DMS 273 (cell line): Measurements from ENCODE around the gene HKDC1.
"Not testable (repeated sequence)": the region's sequence is repeated elsewhere in the genome, so short reads cannot be mapped to it uniquely, and the experiment has no call there.

ENCODE experiments used
- DNase-seq: peaks from one replicate; lab custom pipeline; 2025; ENCODE audit not compliant: unreplicated experiment; lab: John Stamatoyannopoulos, UW

HKDC1 gene, protein sequence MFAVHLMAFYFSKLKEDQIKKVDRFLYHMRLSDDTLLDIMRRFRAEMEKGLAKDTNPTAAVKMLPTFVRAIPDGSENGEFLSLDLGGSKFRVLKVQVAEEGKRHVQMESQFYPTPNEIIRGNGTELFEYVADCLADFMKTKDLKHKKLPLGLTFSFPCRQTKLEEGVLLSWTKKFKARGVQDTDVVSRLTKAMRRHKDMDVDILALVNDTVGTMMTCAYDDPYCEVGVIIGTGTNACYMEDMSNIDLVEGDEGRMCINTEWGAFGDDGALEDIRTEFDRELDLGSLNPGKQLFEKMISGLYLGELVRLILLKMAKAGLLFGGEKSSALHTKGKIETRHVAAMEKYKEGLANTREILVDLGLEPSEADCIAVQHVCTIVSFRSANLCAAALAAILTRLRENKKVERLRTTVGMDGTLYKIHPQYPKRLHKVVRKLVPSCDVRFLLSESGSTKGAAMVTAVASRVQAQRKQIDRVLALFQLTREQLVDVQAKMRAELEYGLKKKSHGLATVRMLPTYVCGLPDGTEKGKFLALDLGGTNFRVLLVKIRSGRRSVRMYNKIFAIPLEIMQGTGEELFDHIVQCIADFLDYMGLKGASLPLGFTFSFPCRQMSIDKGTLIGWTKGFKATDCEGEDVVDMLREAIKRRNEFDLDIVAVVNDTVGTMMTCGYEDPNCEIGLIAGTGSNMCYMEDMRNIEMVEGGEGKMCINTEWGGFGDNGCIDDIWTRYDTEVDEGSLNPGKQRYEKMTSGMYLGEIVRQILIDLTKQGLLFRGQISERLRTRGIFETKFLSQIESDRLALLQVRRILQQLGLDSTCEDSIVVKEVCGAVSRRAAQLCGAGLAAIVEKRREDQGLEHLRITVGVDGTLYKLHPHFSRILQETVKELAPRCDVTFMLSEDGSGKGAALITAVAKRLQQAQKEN

DNA sequence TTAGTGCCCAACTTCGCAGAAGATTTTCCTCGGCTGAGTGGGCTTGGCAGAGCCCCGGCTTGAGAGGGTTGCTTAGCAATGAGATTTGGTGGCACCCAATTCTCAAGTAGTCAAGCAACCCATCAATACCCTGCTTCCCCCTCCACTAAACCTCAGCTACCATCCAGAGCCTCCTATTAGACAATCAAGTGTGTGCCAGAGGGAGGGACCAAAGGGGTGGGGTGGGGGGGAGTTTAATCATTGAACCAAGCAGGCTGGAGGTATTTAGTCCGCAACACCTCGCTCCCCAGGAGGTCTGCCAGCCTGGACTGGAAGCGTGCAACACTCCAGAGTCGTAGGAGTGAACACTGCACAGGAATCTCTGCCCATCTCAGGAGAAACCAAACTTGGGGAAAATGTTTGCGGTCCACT, at the start of gene HKDC1:
TSS of gene HKDC1 (plus strand) at position 292 of the 411 bp plus-strand sequence. CDS start at position 396, 104 bp downstream.
- DNase-seq = no peak

DNA sequence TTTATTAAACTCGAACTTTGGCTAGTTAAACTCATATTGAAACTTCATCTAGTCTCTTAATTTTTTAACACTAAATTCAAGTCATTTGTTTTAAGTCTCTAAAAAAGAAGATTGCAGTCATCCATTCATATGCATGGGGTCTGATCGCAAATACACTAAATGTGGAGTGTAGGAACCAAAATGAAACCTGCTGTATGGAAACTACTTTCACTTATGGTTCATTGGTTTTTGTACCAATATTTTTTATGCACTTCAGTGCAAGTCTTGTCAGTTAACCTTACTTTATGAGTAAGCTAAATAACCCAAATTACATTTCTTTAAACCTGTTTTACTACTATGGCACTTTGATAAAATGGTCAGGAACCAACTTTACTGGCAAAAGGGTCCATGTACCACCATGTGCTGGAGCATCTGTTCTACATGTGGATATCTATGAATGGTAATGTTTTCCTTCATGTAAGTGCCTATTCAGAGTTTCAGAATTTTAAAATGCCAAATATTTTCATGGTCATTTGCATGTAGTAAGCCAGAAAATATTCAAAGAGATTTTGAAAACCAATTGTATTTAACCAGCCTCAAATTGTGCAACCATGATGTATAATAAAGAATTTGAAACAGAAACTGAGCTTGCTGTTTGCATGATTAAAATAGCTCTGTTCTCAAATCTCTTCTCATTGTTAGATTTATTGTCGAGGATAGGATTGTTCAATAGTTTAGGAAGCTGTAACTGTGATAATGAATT, 47.7 kb upstream of the HKDC1 start:
- no peak for DNase-seq

DNA sequence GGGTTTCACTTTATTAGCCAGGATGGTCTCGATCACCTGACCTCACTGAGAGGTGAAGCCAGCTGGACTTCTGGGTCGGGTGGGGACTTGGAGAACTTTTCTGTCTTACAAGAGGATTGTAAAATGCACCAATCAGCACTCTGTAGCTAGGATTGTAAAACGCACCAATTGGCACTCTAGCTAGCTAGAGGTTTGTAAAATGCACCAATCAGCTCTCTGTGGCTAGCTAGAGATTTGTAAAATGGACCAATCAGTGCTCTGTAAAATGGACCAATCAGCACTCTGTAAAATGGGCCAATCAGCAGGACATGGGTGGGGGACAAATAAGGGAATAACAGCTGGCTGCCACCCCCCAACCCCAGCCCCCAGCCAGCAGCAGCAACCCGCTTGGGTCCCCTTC, 44.8 kb upstream of the HKDC1 start:
- not testable (repeated sequence) for DNase-seq

DNA sequence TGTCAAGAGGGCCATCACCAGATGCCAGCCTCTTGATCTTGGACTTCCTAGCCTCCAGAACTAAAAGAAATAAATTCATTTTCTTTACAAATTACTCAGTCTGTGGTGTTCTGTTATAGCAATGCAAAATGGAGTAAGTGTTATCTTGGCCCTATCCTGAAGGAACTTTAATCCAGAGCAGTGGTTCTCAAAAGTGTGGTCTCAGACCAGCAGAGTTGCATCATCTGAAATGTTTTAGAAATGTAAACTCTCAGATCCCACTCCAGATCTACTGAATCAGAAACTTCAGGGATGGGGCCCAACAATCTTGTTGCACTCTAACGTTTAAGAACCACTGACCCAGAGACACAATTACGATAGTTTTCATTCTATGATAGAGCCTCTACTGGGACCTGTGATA, 43.3 kb upstream of the HKDC1 start:
- DNase-seq = no peak

DNA sequence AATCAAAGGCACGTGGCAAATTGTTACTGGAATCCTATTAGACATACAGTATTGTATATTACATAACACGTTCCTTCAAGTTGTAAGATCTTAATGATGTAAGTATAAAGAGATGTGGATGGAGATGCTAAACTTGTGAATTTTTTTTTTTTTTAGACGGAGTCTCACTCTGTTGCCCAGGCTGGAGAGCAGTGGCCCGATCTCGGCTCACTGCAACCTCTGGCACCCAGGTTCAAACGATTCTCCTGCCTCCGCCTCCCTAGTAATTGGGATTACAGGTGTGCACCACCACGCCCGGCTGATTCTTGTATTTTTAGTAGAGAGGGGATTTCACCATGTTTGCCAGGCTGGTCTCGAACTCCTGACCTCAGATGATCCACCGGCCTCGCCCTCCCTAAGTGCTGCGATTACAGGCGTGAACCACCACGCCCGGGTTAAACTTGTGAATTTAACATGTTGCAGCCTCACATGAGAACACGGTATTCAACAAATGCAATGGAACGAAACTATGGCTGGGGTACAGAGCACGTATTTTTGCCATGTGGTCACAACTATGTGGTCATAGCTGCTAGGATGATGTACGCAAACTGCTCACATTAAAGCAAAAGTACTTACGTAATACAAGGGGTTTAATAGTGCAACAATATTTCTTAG, 40.9 kb upstream of the HKDC1 start:
- peak; percentile 79 for DNase-seq

DNA sequence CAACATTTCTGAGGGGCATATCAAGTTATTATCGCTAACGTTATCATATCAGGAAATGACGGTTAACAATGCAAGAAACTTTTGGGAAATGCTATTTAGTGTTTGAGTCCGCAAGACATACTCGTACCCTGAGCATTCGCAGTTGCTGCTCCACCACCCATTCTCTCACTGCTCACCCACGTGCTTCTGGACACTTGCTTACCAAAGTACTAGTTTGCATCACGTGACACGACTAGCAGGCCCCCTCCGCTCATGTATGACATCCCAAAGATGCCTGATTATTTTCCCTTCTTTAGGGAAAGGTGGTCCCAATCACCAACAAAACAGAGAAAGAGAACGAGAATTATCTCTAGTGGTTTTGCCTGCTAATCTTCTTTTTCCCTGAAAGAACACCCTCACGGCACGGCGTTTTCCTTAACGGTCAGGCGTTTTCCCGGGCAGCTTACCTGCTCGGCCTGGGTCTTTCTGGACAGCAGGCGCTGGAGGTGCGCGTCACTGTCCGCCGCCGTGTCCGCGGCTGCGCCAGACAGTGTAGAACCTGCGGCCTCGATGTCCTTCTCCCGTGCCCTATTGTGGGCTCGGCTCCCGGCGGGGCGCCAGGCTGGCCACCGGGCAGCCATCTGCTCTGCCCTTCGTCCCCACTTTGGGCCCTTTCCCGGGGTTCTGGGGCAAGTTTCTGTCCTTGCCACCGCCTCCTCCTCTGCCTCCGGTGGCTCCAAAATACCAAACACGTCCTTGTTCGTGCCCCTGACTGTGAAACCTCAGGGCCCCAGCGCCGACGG, 40.2 kb upstream of the HKDC1 start, which contains the start of gene SUPV3L1:
TSS of gene SUPV3L1 (plus strand) at position 492 of the 782 bp plus-strand sequence. CDS start at position 550, 58 bp downstream.
- peak; percentile 96 for DNase-seq

DNA sequence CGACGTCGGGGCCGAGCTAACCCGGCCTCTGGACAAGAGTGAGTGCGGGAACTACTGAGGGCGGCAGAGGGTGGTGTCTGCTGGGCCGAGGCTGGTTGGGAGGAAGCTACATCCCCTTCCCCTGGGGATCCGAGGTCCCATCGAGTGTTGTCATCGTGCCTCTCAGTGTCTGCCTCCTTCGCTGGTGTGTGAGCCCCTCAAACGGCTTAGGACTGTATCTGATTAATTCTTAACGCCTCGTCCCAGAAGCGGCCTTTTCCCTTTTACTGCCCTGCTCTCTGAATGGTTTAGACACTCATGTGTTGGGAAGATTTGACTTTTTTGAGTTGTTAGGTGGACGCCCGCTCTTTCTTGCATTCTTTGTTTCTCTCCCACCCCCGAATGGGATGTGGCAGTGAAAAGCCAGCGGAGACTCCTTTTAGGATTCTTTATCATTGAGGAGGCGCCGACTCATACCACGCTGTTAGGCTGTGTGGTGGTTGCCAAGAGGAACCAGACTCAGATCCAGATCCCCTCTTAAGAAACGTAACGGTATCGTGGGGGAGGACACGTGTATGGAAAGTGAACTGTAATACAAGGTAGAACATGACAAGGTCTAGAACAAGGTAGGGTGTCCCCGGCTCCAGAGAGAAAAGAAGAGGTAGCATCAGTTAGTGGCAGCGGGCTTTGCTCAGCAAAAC, 39.5 kb upstream of the HKDC1 start:
- DNase-seq = peak; percentile 47

DNA sequence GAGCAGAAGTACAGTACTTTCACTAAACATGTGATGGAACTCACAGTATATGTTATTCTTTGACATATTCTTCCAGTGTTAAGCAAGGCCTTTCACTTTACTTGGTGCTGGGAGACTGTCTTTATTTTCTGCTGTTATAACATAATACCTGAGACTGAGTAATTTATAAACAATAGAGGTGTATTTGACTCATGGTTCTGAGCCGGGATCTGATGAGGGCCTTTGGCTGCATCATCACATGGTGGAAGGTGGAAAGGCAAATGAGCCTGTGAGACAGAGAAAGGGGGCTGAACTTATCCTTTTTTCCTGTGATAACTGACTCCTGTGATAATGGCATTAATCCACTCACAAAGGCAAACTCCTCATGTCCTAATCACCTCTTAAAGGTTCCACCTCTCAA, 38.7 kb upstream of the HKDC1 start:
- DNase-seq = no peak

DNA sequence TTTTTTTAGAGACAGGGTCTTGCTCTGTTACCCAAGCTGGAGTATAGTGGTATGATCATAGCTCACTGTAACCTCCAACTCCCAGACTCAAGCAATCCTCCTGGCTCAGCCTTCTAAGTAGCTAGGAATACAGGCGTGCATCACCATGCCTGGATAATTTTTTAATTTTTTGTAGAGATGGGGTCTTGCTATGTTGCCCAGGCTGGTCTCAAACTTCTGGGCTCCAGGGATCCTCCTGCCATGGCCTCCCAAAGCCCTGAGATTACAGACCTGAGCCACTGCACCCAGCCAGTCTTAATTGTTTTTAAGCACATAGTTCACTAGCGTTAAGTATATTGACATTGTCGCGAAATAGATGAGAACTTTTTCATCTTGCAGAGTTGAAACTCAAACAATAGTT, 38.1 kb upstream of the HKDC1 start:
- no peak for DNase-seq

DNA sequence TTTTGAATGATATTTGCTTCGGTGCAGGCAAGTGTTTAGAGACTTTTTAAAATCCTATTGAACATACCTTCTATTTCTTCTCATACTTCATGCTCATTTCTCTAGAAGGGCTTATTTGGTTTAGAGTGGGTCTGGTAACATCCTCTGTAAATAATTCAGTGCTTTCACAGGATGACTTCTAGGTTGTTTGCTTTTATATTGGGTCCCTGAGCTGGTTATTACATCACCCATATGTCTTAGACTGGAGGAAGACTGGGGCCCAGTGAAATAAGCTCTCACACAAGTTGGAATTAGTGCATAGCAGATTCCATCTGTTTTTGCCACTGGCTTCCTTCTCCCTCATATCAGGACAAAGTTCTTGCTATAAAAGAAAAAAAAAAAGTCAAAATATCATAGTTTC, 33.6 kb upstream of the HKDC1 start:
- DNase-seq = no peak

DNA sequence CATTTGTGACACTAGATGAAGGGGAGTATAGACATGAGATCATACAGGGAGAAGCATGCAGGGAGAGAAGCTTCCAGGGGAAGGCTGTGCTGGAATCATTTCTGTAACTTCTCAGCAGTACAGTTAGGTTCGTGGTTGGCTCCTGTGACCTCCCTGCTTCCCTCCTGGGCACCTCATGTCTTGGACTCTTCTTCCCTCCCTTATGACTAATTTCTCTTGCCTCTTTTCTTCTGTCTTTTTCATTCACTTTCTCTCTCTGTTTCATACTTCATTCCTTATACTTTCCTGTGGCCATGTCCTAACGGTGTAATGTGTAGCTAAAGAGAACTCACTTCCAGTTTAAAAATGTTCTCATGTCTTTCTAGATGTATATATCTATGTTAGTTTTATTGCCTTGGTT, 19.1 kb upstream of the HKDC1 start:
- DNase-seq = no peak

DNA sequence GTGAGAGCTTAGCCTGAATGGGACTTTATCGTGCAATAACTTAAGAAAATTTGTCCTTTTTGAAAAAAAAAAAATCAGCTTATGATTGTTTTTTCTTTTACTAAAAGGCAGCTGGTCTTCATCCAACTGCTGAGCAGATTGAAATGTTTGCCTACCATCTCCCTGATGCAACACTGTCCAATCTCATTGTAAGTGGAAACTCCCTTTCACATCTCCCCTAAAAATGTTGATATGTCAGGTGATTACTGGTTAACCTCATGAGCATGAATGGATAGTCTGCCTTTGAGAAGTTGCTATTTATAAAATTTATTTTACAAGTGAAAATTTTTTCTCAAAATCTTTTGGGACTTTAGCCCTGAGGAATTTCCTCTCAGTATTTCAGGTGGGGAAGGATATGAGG, 17.8 kb upstream of the HKDC1 start:
- no peak for DNase-seq

DNA sequence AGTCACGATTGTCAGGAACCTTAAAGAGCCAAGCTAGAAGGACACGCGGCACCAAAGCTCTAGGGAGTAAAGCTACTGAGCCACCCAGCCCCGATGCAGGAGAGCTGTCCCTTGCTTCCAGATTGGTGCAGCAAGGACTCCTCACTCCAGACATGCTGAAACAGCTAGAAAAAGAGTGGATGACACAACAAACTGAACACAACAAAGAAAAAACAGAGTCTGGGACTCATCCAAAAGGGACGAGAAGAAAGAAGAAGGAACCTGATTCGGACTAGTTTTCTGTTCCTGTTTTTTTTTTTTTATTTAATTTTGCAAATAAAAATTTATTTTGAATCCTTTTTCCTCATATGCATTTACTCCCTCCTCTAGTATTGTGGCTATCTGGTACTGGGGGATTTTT, 11.4 kb upstream of the HKDC1 start:
- DNase-seq = no peak

DNA sequence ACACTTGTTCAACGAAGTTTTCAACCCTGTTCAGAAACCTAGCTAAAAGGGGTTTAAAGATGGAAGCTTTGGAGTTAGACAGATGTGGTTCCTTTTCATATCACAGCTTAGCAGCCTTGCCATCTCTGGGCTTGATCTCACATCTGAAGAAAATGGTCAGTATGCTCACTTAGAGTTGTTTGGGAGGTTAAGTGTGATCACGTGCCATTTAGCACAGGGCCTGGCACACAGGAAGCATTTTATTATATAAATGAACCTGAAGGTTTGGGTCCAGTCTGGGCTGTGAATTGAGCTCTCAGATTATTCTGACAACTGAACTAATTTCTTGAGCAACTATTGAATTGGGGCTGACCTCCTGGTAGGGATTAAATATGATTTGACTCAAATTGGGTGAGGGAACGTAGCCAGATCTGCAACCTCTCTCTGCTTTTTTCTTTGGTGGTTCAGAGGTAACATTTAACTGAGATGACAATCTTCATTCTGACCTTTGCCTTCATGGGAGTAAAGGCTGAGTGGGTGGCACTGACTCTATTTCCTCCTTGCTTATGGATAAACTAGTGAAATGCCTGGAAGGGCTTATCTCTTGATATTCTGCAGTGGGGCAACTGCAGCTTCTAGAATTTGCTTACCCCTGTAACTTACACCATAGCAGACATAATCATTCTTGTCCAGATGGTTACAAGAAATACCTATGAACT, 10.2 kb upstream of the HKDC1 start:
- no peak for DNase-seq

DNA sequence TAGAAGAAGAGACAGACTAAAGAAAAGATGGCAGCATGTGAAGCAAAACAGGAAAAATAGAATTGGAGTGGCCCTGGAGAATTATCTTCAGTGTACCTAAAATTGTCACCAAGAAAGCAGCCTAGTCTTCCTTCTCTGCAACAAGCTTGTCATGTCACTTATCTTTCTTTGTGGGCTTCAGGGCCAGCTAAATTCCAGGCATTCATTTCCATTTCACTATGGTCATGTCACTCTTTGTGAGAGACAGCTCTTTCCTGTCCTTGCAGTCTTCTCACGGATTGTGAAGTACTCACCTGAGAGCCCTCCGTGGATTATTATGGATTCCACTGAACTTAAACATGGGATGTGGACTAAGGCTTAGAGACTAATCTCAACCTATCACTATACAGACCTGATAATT, 9.0 kb upstream of the HKDC1 start:
- DNase-seq = no peak

DNA sequence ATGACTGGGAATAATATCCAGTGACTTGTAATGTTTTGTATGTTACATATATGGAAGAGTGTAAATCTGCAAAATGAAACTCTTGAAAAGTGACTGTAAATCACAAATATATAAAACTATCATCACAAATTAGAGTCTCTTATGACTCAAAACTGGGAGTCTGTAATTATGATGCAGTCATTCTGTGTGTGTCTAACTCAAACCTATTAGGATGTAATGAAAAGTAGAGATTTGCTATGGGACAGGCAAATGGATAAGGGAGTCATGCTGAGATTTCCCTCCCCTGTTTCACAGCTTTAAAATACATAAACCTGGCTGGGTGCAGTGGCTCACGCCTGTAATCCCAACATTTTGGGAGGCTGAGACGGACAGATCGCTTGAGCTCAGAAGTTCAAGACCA, 8.6 kb upstream of the HKDC1 start:
- DNase-seq = no peak

DNA sequence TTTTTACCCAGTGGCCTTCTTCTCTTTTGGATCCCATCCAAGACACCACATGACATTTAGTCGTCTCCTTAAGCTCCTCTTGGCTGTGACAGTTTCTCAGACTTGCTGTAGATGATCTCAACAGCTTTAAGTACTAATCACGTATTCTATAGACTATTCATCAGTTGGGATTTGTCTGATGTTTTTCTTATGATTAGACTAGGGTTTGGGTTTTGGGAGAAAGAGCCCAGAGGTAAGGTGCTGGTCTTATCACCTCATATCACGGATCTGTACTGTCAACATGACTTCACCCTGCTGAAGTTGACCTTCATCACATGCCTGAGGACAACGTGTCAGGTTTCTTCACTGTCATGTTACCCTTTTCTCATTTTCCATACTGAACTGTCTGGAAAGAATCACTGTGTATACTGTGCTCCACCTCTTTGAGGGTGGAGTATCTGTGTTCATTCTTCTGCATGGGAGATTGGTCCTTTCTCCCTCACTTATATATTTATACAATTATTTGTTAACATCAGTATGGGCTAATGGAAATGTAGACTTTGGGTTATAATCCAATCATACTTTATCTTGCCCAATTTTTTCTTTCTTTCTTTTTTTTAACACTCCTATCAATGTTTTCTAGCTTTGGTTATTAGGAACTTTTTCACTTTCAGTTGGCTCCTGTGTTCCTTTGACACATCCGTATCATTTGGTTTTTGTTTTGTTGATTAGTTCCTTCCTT, 6.4 kb upstream of the HKDC1 start:
- peak; percentile 7 for DNase-seq

DNA sequence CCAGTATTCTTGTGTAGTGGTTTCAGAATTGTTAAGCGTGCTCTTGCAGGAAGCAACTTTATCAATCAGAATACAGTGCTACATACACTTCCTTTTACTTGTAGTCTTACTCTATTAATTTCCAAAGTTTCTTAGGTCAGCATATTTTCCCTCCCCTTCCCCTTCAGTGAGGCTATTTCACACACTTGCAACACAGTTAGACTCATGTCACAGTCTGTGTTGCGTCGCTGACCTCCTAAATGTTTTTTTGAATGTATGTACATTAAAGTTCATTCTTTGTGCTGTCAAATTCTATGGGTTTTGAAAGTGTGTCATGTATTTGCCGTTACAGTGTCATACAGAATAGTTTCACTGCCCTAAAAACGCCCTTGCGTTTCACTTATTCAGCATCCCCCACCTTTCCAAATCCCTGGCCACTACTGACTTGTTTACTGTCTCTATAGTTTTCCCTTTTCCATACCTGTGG, 5.4 kb upstream of the HKDC1 start:
- no peak for DNase-seq
